SW 1271 (cell line): ENCODE data around the gene HOXB4.
"Not testable (repeated sequence)": the region's sequence is repeated elsewhere in the genome, so short reads cannot be mapped to it uniquely, and the experiment has no call there.

Experiments
- DNase-seq, 2 experiments: peaks; one replicate each; lab custom pipeline; 2025; lab: John Stamatoyannopoulos, UW

The HOXB4 gene

GRCh38 chr17:48546924-48547807 lies 31.0 kb downstream of the HOXB4 start:
- DNase-seq: no peak

- no peak for DNase-seq
These were observed 31.8 kb downstream of the HOXB4 start for GRCh38 chr17:48546137-48546923.

GRCh38 chr17:48545539-48545938 lies 32.6 kb downstream of the HOXB4 start:
- DNase-seq: no peak

GRCh38 chr17:48545022-48545375 lies 33.2 kb downstream of the HOXB4 start, which contains the start of gene HOXB2:
Gene HOXB2 (minus strand): TSS chr17:48545109. CDS start chr17:48544911, 198 bp downstream.
- DNase-seq: no peak

GRCh38 chr17:48544349-48545021 lies 33.7 kb downstream of the HOXB4 start:
- no peak for DNase-seq

- DNase-seq: no peak
These were observed 34.2 kb downstream of the HOXB4 start for GRCh38 chr17:48543854-48544348.

GRCh38 chr17:48543107-48543853 lies 34.9 kb downstream of the HOXB4 start:
- DNase-seq: peak in 1 of 2 experiments; percentile 45

GRCh38 chr17:48542698-48543106 lies 35.4 kb downstream of the HOXB4 start:
- no peak for DNase-seq

- no peak for DNase-seq
These were observed 36.0 kb downstream of the HOXB4 start for GRCh38 chr17:48542114-48542656.

- no peak for DNase-seq
These were observed 36.5 kb downstream of the HOXB4 start for GRCh38 chr17:48541577-48542113.

GRCh38 chr17:48541036-48541576 lies 37.0 kb downstream of the HOXB4 start:
- no peak for DNase-seq

- no peak for DNase-seq
These were observed 37.9 kb downstream of the HOXB4 start for GRCh38 chr17:48540213-48540612.

- DNase-seq: no peak
These were observed 39.0 kb downstream of the HOXB4 start for GRCh38 chr17:48539177-48539576.

GRCh38 chr17:48537316-48537715 lies 40.8 kb downstream of the HOXB4 start:
- DNase-seq: no peak

- DNase-seq: not testable (repeated sequence)
These were observed 42.2 kb downstream of the HOXB4 start for GRCh38 chr17:48535793-48536559.

- no peak for DNase-seq
These were observed 45.9 kb downstream of the HOXB4 start for GRCh38 chr17:48532261-48532660.

- no peak for DNase-seq
These were observed 47.3 kb downstream of the HOXB4 start, which contains the start of gene HOXB1 for GRCh38 chr17:48530887-48531272. Gene HOXB1 (minus strand): TSS chr17:48531011. CDS start chr17:48530904, 107 bp downstream.

GRCh38 chr17:48530208-48530886 lies 47.8 kb downstream of the HOXB4 start:
- no peak for DNase-seq

- DNase-seq: no peak
These were observed 48.5 kb downstream of the HOXB4 start for GRCh38 chr17:48529683-48530009.
